Heart left ventricle (tissue), 16 donors: ENCODE results near the gene PNPLA2. TPM values are rescaled to one million over a fixed set of nuclear protein-coding genes. Genes with fewer than 3 reads are reported as not detected.

Experiments used
- ATAC-seq, 4 donors: fragments of 200-7000 bp; cut with Tn5 transposase; one replicate each; pipeline ENCODE4 v1.9.1; 2020 to 2022; ENCODE audit warnings: moderate library complexity in 4 of 4, mild to moderate bottlenecking in 3 of 4, moderate number of reproducible peaks in 1 of 4
- DNase-seq, 5 donors: peaks; one replicate each; pipeline ENCODE4 v3.0.0-alpha.2; 2020
- H3K27ac ChIP-seq, 12 donors: fragments of 200-600 bp; sonication (generic) in 4 of 12; one replicate each; pipeline versions ENCODE4 v1.5.0 to v1.8.0; 2016 to 2022; ENCODE audit warnings: mild to moderate bottlenecking in 2 of 12
- H3K27me3 ChIP-seq, 9 donors: fragments of 200-600 bp; sonication (generic) in 2 of 9; one replicate each; pipeline versions ENCODE4 v1.5.1 to v1.8.0; 2016 to 2022; ENCODE audit warnings: mild to moderate bottlenecking in 3 of 9
- H3K36me3 ChIP-seq, 9 donors: fragments of 200-600 bp; sonication (generic) in 2 of 9; one replicate each; pipeline versions ENCODE4 v1.5.0 to v1.8.0; 2018 to 2022; ENCODE audit warnings: mild to moderate bottlenecking in 2 of 9
- H3K4me1 ChIP-seq, 12 donors: fragments of 200-600 bp; sonication (generic) in 4 of 12; one replicate each; pipeline versions ENCODE4 v1.5.0 to v1.8.0; 2016 to 2022; ENCODE audit warnings: mild to moderate bottlenecking in 3 of 12
- H3K4me3 ChIP-seq, 12 donors: fragments of 200-600 bp; sonication (generic) in 4 of 12; one replicate each; pipeline versions ENCODE4 v1.5.0 to v1.8.0; 2017 to 2022; ENCODE audit warnings: mild to moderate bottlenecking in 9 of 12, moderate library complexity in 4 of 12
- H3K9me3 ChIP-seq, 12 donors: fragments of 200-600 bp; sonication (generic) in 4 of 12; one replicate each; pipeline versions ENCODE4 v1.5.0 to v1.8.0; 2016 to 2022; ENCODE audit warnings: mild to moderate bottlenecking in 1 of 12
- CTCF ChIP-seq, 12 donors: fragments of 200-600 bp; sonication (generic) in 4 of 12; IDR thresholded peaks; one replicate each; pipeline versions ENCODE4 v1.5.0 to v1.8.0; 2018 to 2022; ENCODE audit warnings: antibody characterized with exemption in 12 of 12, mild to moderate bottlenecking in 5 of 12
- POLR2A ChIP-seq, 2 donors: fragments of 450-650 bp; IDR thresholded peaks; one replicate each; pipeline ENCODE4 v1.6.1; 2017; ENCODE audit warnings: antibody characterized with exemption in 2 of 2, mild to moderate bottlenecking in 2 of 2, moderate library complexity in 2 of 2
- WGBS, 4 donors: extraction: QIAGEN DNeasy Blood & Tissue Kit in 2 of 4; methylation state at CpG; one replicate each; pipeline versions ENCODE4 v1.1.5 to v1.1.7; 2013 to 2018; 5-methylcytosine and 5-hydroxymethylcytosine counted together
- intact Hi-C, 10 donors: fragments of 100-400 bp; cut with DNase I; formaldehyde crosslinking; loops; one replicate each; pipeline versions ENCODE4 v1.11.1 to v1.14.2; 2022
- polyA plus RNA-seq, 2 donors: library from polyadenylated mRNA; stranded (reverse); fragments of 200-250 nt; gene quantifications; one replicate each; pipeline ENCODE4 v1.2.3, GENCODE V29; 2013
- total RNA-seq, 9 donors: library from RNA; depleted of rRNA in 2 of 9; stranded (reverse); fragments of >200 nt in 2 of 9; fragmentation: NEBNext Ultra II Directional in 3 of 9; extraction: Animal tissue kit (Norgen Biotek cat#: 25700) in 3 of 9; gene quantifications; one replicate each; pipeline versions ENCODE4 v1.1.0 to v1.2.4, GENCODE V29; 2016 to 2023
- donor health status: ischemic (EF 13 %, LVEDD 7.1; RV severe dilation, severe dysfunction).
- donor health status: healthy with polysubstance abuse.
- donor health status: DM: no; HTN: yes; CAD: no.
- donor health status: DM: no; HTN: no; CAD: no.
- donor health status: ischemic (EF 25% LVEDD 6.9; RV normal size, moderate dysfunction).
- donor health status: ischemic (EF 25% LVEDD 5.7; RV mildly dilated, moderate dysfunction).
- donor health status: healthy.
- donor health status: DM: yes; HTN: yes; CAD: no.
- donor health status: ischemic (EF 35%, LVEDD 5.7; RV mildly dilated, moderate dysfunction).
- donor health status: nonischemic (EF 11% LVEDD 7.7; RV severe dilation, severe dysfunction).
- donor health status: DM: yes; HTN: yes; CAD: no.
- donor health status: PGD.
- donor health status: ischemic (EF 29% LVEDD 5.4; RV normal size, mild dysfunction).
- donor health status: nonischemic (EF 23%, LVEDD 6.1; RV moderate dilation, normal function).

The PNPLA2 gene
- total and polyA plus RNA-seq, 11 donors: 112 to 348 (median 215) TPM

GRCh38 chr11:839875-840617 lies 21.3 kb downstream of the PNPLA2 start:
- intact Hi-C loops: loop anchor here in 1 of 10 donors (5.0 kb wide), 1 partner anchor 33 kb away; the partner anchor contains the start of genes PIDD1 and RPLP2
- peaks cover 0 to 56% (median 48%) of the 10 kb centered on the region in 9 donors for H3K36me3 ChIP-seq
- H3K27me3 ChIP-seq: no peaks in the 10 kb centered on the region
- no peaks in the 10 kb centered on the region for H3K9me3 ChIP-seq
- WGBS, 4 donors: 73 to 79% (median 74%) methylated on average over 12 to 25 of the region's 25 CpGs
- DNase-seq (peak in 1 of 5 donors; percentile 31), ATAC-seq (no peak)
- H3K27ac ChIP-seq: no peak overlapping the region
- peaks cover 7 to 82% (median 52%) of the 10 kb centered on the region in 12 donors for H3K4me1 ChIP-seq
- peak overlapping the region in 3 of 12 donors; percentile 92 to 100 (median 94) for H3K4me3 ChIP-seq
- no peak for TF ChIP-seq CTCF (IDR thresholded peaks at IDR 0.05)
- no peak for TF ChIP-seq POLR2A (IDR thresholded peaks at IDR 0.05)

GRCh38 chr11:841981-842369 lies 23.3 kb downstream of the PNPLA2 start:
- intact Hi-C loops: loop anchor here in 2 of 10 donors (1.0 to 5.0 kb wide), 2 partner anchors 33 to 35 kb away; partner anchors contain the start of genes RPLP2 (in 2 of the 2) and PIDD1 (in 1 of the 2)
- Histone ChIP-seq H3K4me1 (peaks cover 7 to 83% (median 55%) of the 10 kb centered on the region in 12 donors), H3K4me3 (peak overlapping the region; percentile 78 to 100 (median 93)), H3K36me3 (peaks cover 0 to 44% (median 36%) of the 10 kb centered on the region in 9 donors), H3K27ac (peak overlapping the region; percentile 86 to 99 (median 96)), H3K27me3 (no peaks in the 10 kb centered on the region), H3K9me3 (no peaks in the 10 kb centered on the region)
- TF ChIP-seq POLR2A (IDR thresholded peaks at IDR 0.05) (no peak), CTCF (IDR thresholded peaks at IDR 0.05) (no peak)
- WGBS, 4 donors: 1% methylated on average over 16 to 27 of the region's 27 CpGs
- peak in 2 of 4 donors; percentile 2 to 9 for ATAC-seq
- DNase-seq: no peak

GRCh38 chr11:842370-843002 lies 23.8 kb downstream of the PNPLA2 start, which contains the start of the genes POLR2L and TSPAN4:
POLR2L (minus strand) TSS chr11:842529; CDS start chr11:842508, 21 bp downstream.
TSPAN4 (plus strand) TSS chr11:842852; CDS start chr11:850305, 7,453 bp downstream.
- TF ChIP-seq POLR2A (IDR thresholded peaks at IDR 0.05): peak in 1 of 2 donors; percentile 93
- no peak for TF ChIP-seq CTCF (IDR thresholded peaks at IDR 0.05)
- ATAC-seq: peak in 2 of 4 donors; percentile 63 to 64
- peak within 1 kb of the TSS; percentile 86 to 99 (median 96) for H3K27ac ChIP-seq
- DNase-seq: peak; percentile 92 to 94 (median 93)
- no peaks in the 10 kb centered on the region for H3K27me3 ChIP-seq
- 0% methylated on average over 15 to 87 of the region's 87 CpGs for WGBS, 4 donors
- intact Hi-C loops: loop anchor here in 2 of 10 donors (1.0 to 5.0 kb wide), 2 partner anchors 33 to 35 kb away; partner anchors contain the start of genes RPLP2 (in 2 of the 2) and PIDD1 (in 1 of the 2)
- H3K36me3 ChIP-seq: peaks cover 0 to 39% (median 31%) of the 10 kb centered on the region in 9 donors
- peak within 1 kb of the TSS; percentile 78 to 100 (median 93) for H3K4me3 ChIP-seq
- H3K4me1 ChIP-seq: peaks cover 7 to 78% (median 50%) of the 10 kb centered on the region in 12 donors
- no peaks in the 10 kb centered on the region for H3K9me3 ChIP-seq
